DMS53 (cell line): ENCODE measurements around the gene FAM222B.

ENCODE experiments used
- DNase-seq: peaks from one replicate; lab custom pipeline; 2025; lab: John Stamatoyannopoulos, UW

The FAM222B gene

GRCh38 chr17:28712032-28712704 is 130.4 kb downstream of the FAM222B start:
- no peak for DNase-seq

DNA sequence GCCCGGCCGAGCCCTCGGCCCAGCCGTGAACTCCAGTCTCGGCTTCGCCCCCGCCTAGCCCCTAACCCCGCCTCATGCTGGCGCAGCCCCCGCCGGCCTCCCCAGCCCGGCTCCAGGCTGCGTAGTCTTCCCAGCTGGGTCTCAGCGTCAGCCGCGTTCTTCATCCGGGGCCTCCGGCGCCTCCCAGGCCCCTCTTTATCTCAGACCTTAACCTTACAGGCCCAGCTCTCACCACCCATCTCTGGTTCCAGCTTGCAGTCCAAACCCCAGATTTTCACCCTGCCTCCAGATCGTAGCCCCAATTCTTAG is 130.9 kb downstream of the FAM222B start, which contains the start of gene PROCA1:
PROCA1 (minus strand) TSS at position 166 of the 309 bp plus-strand sequence. CDS start 228 bp downstream, outside the sequence.
- DNase-seq: no peak

DNA sequence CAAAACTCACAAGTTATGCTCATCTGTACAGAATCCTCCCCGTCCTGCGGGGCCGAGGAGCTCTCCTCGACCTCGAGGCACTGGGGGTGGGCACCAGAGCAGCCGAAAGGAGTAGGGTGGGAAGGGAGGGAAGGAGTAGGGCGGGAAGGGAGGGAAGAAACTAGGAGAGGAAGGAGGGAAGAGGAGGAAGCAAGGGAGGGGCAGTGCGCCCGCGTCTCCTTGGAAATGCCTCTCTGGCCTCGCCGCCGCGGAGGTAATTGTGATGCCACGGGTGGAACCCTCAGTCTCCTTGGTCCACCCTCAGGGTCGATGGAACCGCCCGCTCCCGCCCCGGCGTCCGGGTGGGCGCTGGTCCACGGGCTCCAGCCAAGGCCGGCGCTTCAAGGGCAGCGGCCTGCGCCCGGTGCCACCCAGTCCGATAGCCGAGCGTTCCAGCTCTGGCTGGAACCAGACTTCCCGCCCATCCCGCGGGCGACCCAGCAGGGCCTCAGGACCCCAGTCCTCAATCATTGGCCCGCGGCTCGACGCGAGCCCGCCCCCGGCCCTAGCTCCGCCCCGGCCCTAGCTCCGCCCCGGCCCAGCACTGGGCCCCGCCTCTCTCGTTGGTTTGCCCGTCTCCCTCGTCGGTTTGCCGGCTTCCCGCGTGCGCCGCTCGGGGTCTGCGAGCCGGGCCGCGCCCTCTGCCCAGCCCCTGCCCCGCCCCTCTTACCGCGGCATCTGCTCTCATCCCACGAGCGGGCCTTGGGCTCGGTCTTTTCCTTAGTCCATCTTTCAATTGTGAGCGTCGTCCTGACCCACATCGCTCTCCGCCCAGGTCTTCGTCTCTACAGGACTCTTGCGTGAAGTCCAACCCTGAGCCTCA is 131.5 kb downstream of the FAM222B start:
- peak; percentile 92 for DNase-seq

DNA sequence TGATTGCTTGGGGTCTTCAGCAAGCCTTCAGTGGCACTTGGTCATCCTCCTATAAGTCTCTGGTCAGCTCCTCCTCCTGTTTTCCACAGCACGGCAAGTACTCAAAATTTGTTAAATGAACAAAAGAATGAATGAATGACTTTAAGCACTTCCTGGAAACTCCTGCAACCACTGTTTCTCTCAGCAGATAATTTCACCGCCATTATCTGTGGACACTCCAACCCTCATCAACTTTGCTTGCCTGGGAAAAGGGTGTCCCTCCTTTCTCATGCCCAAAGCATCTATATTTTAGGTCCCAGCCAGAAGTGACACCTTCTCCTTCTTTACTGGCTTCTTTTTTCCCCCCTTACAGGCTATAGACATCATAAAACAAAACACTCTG is 135.3 kb downstream of the FAM222B start:
- no peak for DNase-seq

DNA sequence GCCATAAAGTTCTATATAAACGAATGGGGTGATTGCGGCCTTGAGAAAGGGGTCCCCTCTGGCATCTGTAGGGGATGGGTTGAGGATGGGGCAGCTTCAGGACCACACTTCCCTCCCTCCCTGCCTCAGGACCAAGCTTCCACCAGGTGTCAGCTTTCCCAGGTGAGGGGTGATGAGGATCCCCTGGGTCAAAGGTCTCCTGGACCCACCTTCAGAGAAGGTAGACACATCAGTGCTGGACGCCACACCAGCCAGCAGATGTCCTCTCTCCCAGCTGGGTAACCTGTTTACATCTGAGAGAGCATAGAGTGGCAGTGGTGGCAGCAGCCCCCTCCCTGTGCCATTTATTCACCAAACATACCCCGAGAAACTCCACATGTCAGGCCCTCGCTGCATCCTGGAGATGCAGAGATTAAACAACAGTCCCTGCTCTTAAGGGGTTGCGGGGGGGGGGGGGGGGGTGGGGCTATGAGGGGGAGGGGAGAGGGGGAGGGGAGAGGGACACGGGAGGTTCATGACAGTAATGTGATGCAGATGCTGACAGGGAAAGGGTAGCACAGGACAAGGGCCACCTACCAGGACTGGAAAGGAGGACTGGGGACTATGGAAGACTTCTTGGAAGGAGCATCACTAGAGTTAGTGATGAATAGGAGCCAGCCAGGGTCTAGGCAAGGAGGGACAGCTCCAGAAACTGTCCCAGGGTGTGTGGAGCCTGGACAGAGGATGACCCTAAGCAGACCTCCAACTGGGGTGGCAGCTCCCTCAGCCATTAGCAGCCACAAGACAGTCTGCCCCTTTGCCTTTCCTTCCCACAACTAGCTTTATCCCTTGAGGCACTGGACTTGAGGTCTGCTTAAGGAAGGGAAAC is 135.9 kb downstream of the FAM222B start:
- no peak for DNase-seq
